K562 (cell line): ENCODE data around the gene CGN. TPM values are rescaled to one million over a fixed set of nuclear protein-coding genes. Genes with fewer than 3 reads are reported as not detected.

Source experiments
- ATAC-seq: fragments of 200-7000 bp; cut with Tn5 transposase; 3 replicates; pipeline ENCODE4 v1.9.1; 2020; ENCODE audit warnings: moderate library complexity
- BruUV-seq: library from RNA; stranded (reverse); fragments of 400-500 nt; replicated peaks from 2 replicates; lab custom pipeline; 2021; lab: Mats Ljungman, UMichigan
- CTCF ChIA-PET: fragments of 300-600 bp; formaldehyde crosslinking; extraction: SDS; loops from one replicate; lab custom pipeline; 2021; ENCODE audit warnings: low intra/inter-chr PET ratio; lab: Yijun Ruan, JAX
- POLR2A ChIA-PET: fragments of 300-600, 350-650 bp; sonication (Branson Sonifier 250); formaldehyde crosslinking; extraction: SDS; loops from one replicate; lab custom pipeline; 2021; ENCODE audit warnings: antibody characterized with exemption, inconsistent platforms; lab: Yijun Ruan, JAX
- DNase-seq, 4 experiments: peaks; one replicate each; pipeline versions ENCODE4 v3.0.0 to v3.0.0-alpha.2; 2011 to 2018; ENCODE audit warnings: low spot score in 3 of 4, mixed read lengths in 3 of 4; ENCODE audit errors: extremely low read depth in 1 of 4
- FAIRE-seq: peaks from 2 replicates; lab custom pipeline; 2011; peaks lifted over from hg19 to GRCh38; lab: Jason Lieb, UNC
- H2AFZ ChIP-seq: 2 replicates; pipeline ENCODE4 v1.6.0; 2011; ENCODE audit warnings: low read depth, low read length, control low read depth, inconsistent platforms
- H3K27ac ChIP-seq: fragments of 200-600 bp; 3 replicates; pipeline ENCODE4 v1.8.0; 2011; ENCODE audit warnings: low read depth, mild to moderate bottlenecking, control low read depth, inconsistent platforms, low read length, moderate library complexity, mixed read lengths; ENCODE audit errors: extremely low read depth
- H3K27me3 ChIP-seq, 2 experiments: fragments of 300-600 bp in 1 of 2; 2 replicates in 1 of 2; 3 replicates in 1 of 2; pipeline versions ENCODE4 v1.6.0 to v1.8.0; 2011; ENCODE audit warnings: inconsistent platforms in 2 of 2, low read length in 2 of 2, mild to moderate bottlenecking in 1 of 2, mixed read lengths in 1 of 2, moderate library complexity in 1 of 2; ENCODE audit not compliant: control insufficient read depth in 2 of 2, insufficient read depth in 2 of 2
- H3K36me3 ChIP-seq: fragments of 300-600 bp; 3 replicates; pipeline ENCODE4 v1.8.0; 2011; ENCODE audit warnings: mild to moderate bottlenecking, low read length, inconsistent platforms; ENCODE audit not compliant: control insufficient read depth, insufficient read depth
- H3K4me1 ChIP-seq, 2 experiments: fragments of 200-600 bp in 1 of 2; replicated peaks in 1 of 2; 2 replicates in 1 of 2; 3 replicates in 1 of 2; pipeline versions ENCODE4 v1.5.1 to v1.8.0; 2011; ENCODE audit warnings: inconsistent platforms in 2 of 2, low read length in 2 of 2, mild to moderate bottlenecking in 1 of 2, mixed read lengths in 1 of 2, moderate library complexity in 1 of 2; ENCODE audit not compliant: control insufficient read depth in 2 of 2, insufficient read depth in 2 of 2
- H3K4me2 ChIP-seq: 2 replicates; pipeline ENCODE4 v1.6.1; 2011; ENCODE audit warnings: low read length, control low read depth, inconsistent platforms, mixed read lengths; ENCODE audit not compliant: insufficient read depth
- H3K4me3 ChIP-seq: fragments of 200-600 bp; sonication (generic), shearing (Covaris generic); 2 replicates; pipeline ENCODE4 v1.5.1; 2016; ENCODE audit warnings: control low read depth, inconsistent platforms
- H3K79me2 ChIP-seq: fragments of 200-600 bp; 3 replicates; pipeline ENCODE4 v1.8.0; 2011; ENCODE audit warnings: low read length, inconsistent platforms; ENCODE audit not compliant: control insufficient read depth, insufficient read depth
- H3K9ac ChIP-seq, 2 experiments: 2 replicates each; pipeline versions ENCODE4 v1.6.0 to v1.6.1; 2011; ENCODE audit warnings: low read depth in 2 of 2, low read length in 2 of 2, control low read depth in 1 of 2, inconsistent platforms in 1 of 2, mild to moderate bottlenecking in 1 of 2, mixed read lengths in 1 of 2; ENCODE audit not compliant: insufficient read depth in 1 of 2
- H3K9me1 ChIP-seq: one replicate; pipeline ENCODE4 v1.6.0; 2011; ENCODE audit warnings: inconsistent platforms, mild to moderate bottlenecking, low read length, moderate library complexity; ENCODE audit not compliant: control insufficient read depth, insufficient read depth
- H3K9me3 ChIP-seq: replicated peaks from 2 replicates; pipeline ENCODE4 v1.5.1; 2011; ENCODE audit warnings: low read depth, low read length, inconsistent platforms; ENCODE audit not compliant: control insufficient read depth, insufficient read depth
- H4K20me1 ChIP-seq: replicated peaks from 2 replicates; pipeline ENCODE4 v1.6.1; 2011; ENCODE audit warnings: low read length, inconsistent platforms, mixed read lengths; ENCODE audit not compliant: control insufficient read depth, insufficient read depth
- CHD1 ChIP-seq: fragments of 200-600 bp; sonication (generic); IDR thresholded peaks from one replicate; pipeline ENCODE4 v1.6.1; 2012; ENCODE audit warnings: mild to moderate bottlenecking, moderate library complexity, low read length, inconsistent platforms
- POLR2G ChIP-seq: fragments of 200-400 bp; formaldehyde crosslinking; IDR thresholded peaks from 2 replicates; pipeline ENCODE4 v1.6.1; 2017; ENCODE audit warnings: low read depth, mild to moderate bottlenecking, antibody characterized with exemption, low read length, moderate library complexity
- RBM17 ChIP-seq: fragments of 200-400 bp; formaldehyde crosslinking; IDR thresholded peaks from 2 replicates; pipeline ENCODE4 v1.6.1; 2017; ENCODE audit warnings: low read depth, mild to moderate bottlenecking, low read length, borderline replicate concordance
- ZNF165 ChIP-seq: fragments of 250-450 bp; sonication (Bioruptor Pico); IDR thresholded peaks from 2 replicates; pipeline ENCODE4 v1.4.0; 2020; ENCODE audit warnings: borderline replicate concordance
- WGBS: fragments of 100-300 bp; shearing (Covaris generic); methylation state at CpG from one replicate; pipeline ENCODE4 v1.1.6; 2016; ENCODE audit warnings: low coverage, mixed read lengths; ENCODE audit not compliant: insufficient coverage; ENCODE audit errors: missing lambda C conversion rate; 5-methylcytosine and 5-hydroxymethylcytosine counted together
- in situ Hi-C: fragments of 300-500 bp; cut with MboI; formaldehyde crosslinking; loops from 4 replicates; pipeline ENCODE4 v1.15.0; 2018; ENCODE audit warnings: inconsistent platforms, mixed read lengths
- intact Hi-C: fragments of 100-400 bp; cut with micrococcal nuclease; formaldehyde crosslinking; loops from 2 replicates; pipeline ENCODE4 v1.14.2; 2022
- polyA plus RNA-seq, 8 experiments: library from polyadenylated mRNA; depleted of rRNA in 4 of 8; stranded (reverse) in 5 of 8; unstranded in 3 of 8; fragments of >200 nt; fragmentation: Nextera tagmentation in 2 of 8; fragmentation: Illumina TruSeq in 1 of 8; extraction: Ambion mirVana in 2 of 8; extraction: Trizol in 1 of 8; gene quantifications; 2 replicates each; pipeline versions ENCODE4 v1.2.1 to v1.2.3, GENCODE V29; 2011 to 2014; ENCODE audit warnings: inconsistent platforms in 1 of 8, missing spikeins in 1 of 8
- total RNA-seq, 7 experiments: library from RNA; depleted of rRNA in 6 of 7; stranded (reverse); fragments of >200 nt in 6 of 7; fragmentation: Illumina TruSeq in 2 of 7; extraction: Trizol in 2 of 7; gene quantifications; 2 replicates each; pipeline versions ENCODE4 v1.2.1 to v1.2.3, GENCODE V29; 2011 to 2021; ENCODE audit warnings: low replicate concordance in 1 of 7
- TF ChIP-seq, protein P1 (sequence below), 2 experiments: fragments of 450-650 bp; formaldehyde crosslinking in 1 of 2; IDR thresholded peaks; 2 replicates each; pipeline versions ENCODE4 v1.4.0 to v1.6.1; 2014 to 2020; ENCODE audit warnings: mild to moderate bottlenecking in 2 of 2, borderline replicate concordance in 1 of 2, low read depth in 1 of 2
- TF ChIP-seq, protein P2 (sequence below): sonication (generic); formaldehyde crosslinking; IDR thresholded peaks from 2 replicates; pipeline ENCODE4 v1.5.0; 2020; ENCODE audit warnings: missing genetic modification reagents
- TF ChIP-seq, protein P3 (sequence below): sonication (generic); formaldehyde crosslinking; IDR thresholded peaks from 2 replicates; pipeline ENCODE4 v1.8.0; 2022; ENCODE audit warnings: mild to moderate bottlenecking, missing genetic modification reagents, borderline replicate concordance

Gene CGN
- total and polyA plus RNA-seq, 9 of the 15 experiments (the other 6 are each of a cell fraction or from before 2014, with no cell fraction given): 0.03 to 1.4 (median 0.14) TPM; not detected in 2

DNA sequence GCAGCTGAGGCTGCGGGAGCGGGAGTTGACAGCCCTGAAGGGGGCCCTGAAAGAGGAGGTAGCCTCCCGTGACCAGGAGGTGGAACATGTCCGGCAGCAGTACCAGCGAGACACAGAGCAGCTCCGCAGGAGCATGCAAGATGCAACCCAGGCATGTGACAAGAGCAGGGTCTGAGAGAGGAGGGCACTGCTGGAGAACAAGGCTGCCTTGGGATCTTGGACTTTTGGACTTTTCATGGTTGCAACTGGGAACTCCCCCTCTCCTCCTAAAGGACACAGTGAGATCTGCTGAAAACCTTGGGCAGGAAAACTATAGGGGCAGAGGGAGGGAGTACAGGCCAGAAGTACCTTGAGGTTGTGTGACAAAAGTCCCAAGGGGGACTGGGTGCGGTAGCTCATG lies 13.5 kb downstream of the CGN start:
- H3K27me3 ChIP-seq: peaks cover 34 to 52% of the 10 kb centered on the region in 2 experiments; a peak in 4 of 5 replicates
- ATAC-seq: peak; percentile 47; the same call in 2 of the 3 replicates
- H3K9me1 ChIP-seq: no peaks in the 10 kb centered on the region
- H3K27ac ChIP-seq: no peak overlapping the region
- H3K4me2 ChIP-seq: no peak overlapping the region
- CTCF ChIA-PET: no interaction called here
- BruUV-seq: no TSS peak
- H4K20me1 ChIP-seq: no peaks in the 10 kb centered on the region
- POLR2A ChIA-PET: no interaction called here
- H3K9ac ChIP-seq: 0 out of 4 replicates have a peak overlapping the region, but pooled peaks of 1 of the 2 experiments have one; percentile 48
- H3K4me3 ChIP-seq: no peak overlapping the region
- no peaks in the 10 kb centered on the region for H3K9me3 ChIP-seq
- no peaks in the 10 kb centered on the region for H3K36me3 ChIP-seq
- no peaks in the 10 kb centered on the region for H3K79me2 ChIP-seq
- peaks cover 0 to 6% of the 10 kb centered on the region in 2 experiments; a peak in 2 of 5 replicates for H3K4me1 ChIP-seq
- intact Hi-C loops: loop anchor here (5.0 kb wide), 1 partner anchor 82 kb away; no protein-coding TSS in a partner anchor
- WGBS: 4% methylated on average over 6 of the region's 7 CpGs
- FAIRE-seq: no peak
- DNase-seq: no peak
- no peak overlapping the region for H2AFZ ChIP-seq
- in situ Hi-C loops: no loop called here
- TF ChIP-seq, protein P1, sequence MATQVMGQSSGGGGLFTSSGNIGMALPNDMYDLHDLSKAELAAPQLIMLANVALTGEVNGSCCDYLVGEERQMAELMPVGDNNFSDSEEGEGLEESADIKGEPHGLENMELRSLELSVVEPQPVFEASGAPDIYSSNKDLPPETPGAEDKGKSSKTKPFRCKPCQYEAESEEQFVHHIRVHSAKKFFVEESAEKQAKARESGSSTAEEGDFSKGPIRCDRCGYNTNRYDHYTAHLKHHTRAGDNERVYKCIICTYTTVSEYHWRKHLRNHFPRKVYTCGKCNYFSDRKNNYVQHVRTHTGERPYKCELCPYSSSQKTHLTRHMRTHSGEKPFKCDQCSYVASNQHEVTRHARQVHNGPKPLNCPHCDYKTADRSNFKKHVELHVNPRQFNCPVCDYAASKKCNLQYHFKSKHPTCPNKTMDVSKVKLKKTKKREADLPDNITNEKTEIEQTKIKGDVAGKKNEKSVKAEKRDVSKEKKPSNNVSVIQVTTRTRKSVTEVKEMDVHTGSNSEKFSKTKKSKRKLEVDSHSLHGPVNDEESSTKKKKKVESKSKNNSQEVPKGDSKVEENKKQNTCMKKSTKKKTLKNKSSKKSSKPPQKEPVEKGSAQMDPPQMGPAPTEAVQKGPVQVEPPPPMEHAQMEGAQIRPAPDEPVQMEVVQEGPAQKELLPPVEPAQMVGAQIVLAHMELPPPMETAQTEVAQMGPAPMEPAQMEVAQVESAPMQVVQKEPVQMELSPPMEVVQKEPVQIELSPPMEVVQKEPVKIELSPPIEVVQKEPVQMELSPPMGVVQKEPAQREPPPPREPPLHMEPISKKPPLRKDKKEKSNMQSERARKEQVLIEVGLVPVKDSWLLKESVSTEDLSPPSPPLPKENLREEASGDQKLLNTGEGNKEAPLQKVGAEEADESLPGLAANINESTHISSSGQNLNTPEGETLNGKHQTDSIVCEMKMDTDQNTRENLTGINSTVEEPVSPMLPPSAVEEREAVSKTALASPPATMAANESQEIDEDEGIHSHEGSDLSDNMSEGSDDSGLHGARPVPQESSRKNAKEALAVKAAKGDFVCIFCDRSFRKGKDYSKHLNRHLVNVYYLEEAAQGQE (IDR thresholded peaks at IDR 0.05; ENCODE audit: borderline replicate concordance): no peak
- TF ChIP-seq, protein P1 (CRISPR knock-in tag; IDR thresholded peaks at IDR 0.05; ENCODE audit: low read depth): no peak
- no peak for TF ChIP-seq ZNF165
- TF ChIP-seq, protein P2, sequence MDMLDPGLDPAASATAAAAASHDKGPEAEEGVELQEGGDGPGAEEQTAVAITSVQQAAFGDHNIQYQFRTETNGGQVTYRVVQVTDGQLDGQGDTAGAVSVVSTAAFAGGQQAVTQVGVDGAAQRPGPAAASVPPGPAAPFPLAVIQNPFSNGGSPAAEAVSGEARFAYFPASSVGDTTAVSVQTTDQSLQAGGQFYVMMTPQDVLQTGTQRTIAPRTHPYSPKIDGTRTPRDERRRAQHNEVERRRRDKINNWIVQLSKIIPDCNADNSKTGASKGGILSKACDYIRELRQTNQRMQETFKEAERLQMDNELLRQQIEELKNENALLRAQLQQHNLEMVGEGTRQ: no peak
- TF ChIP-seq RBM17: no peak
- TF ChIP-seq, protein P3, sequence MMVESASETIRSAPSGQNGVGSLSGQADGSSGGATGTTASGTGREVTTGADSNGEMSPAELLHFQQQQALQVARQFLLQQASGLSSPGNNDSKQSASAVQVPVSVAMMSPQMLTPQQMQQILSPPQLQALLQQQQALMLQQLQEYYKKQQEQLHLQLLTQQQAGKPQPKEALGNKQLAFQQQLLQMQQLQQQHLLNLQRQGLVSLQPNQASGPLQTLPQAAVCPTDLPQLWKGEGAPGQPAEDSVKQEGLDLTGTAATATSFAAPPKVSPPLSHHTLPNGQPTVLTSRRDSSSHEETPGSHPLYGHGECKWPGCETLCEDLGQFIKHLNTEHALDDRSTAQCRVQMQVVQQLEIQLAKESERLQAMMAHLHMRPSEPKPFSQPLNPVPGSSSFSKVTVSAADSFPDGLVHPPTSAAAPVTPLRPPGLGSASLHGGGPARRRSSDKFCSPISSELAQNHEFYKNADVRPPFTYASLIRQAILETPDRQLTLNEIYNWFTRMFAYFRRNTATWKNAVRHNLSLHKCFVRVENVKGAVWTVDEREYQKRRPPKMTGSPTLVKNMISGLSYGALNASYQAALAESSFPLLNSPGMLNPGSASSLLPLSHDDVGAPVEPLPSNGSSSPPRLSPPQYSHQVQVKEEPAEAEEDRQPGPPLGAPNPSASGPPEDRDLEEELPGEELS (CRISPR knock-in tag): no peak
- no peak for TF ChIP-seq CHD1
- TF ChIP-seq POLR2G: no peak
